CD4-positive, alpha-beta T cell treated with Interleukin-6 for 4 hours (primary cell): ENCODE results near the gene MIA.
"Not testable (repeated sequence)": the region's sequence is repeated elsewhere in the genome, so short reads cannot be mapped to it uniquely, and the experiment has no call there.

Experiments
- DNase-seq: peaks from one replicate; pipeline ENCODE4 v3.0.0-alpha.2; 2020; ENCODE audit warnings: mixed read lengths

Gene MIA

GRCh38 chr19:40781140-40781539 lies 5.8 kb downstream of the MIA start:
- DNase-seq, result no peak

- no peak for DNase-seq
Measured at GRCh38 chr19:40783711-40784110, 8.4 kb downstream of the MIA start.

GRCh38 chr19:40784146-40784545 lies 8.8 kb downstream of the MIA start:
- DNase-seq, result not testable (repeated sequence)

- DNase-seq, result no peak
Measured at GRCh38 chr19:40785526-40785925, 10.2 kb downstream of the MIA start.

- no peak for DNase-seq
Measured at GRCh38 chr19:40786060-40787037, 11.0 kb downstream of the MIA start.

GRCh38 chr19:40791349-40791748 lies 16.0 kb downstream of the MIA start:
- no peak for DNase-seq

GRCh38 chr19:40791996-40792395 lies 16.7 kb downstream of the MIA start:
- no peak for DNase-seq

- DNase-seq, result no peak
Measured at GRCh38 chr19:40797166-40797962, 22.0 kb downstream of the MIA start.

- DNase-seq, result peak; percentile 77
Measured at GRCh38 chr19:40797963-40798682, 22.8 kb downstream of the MIA start.

GRCh38 chr19:40798683-40799557 lies 23.6 kb downstream of the MIA start, which contains the start of gene EGLN2:
Gene EGLN2, plus strand, starts transcription at chr19:40799191. Its CDS starts 1,382 bp downstream, at chr19:40800573.
- peak; percentile 100 for DNase-seq

- DNase-seq, result no peak
Measured at GRCh38 chr19:40799558-40800338, 24.4 kb downstream of the MIA start.

GRCh38 chr19:40800339-40800996 lies 25.1 kb downstream of the MIA start:
- peak; percentile 19 for DNase-seq

- DNase-seq, result no peak
Measured at GRCh38 chr19:40800997-40801377, 25.7 kb downstream of the MIA start.

- DNase-seq, result no peak
Measured at GRCh38 chr19:40801426-40802299, 26.3 kb downstream of the MIA start.

GRCh38 chr19:40802300-40803169 lies 27.2 kb downstream of the MIA start:
- DNase-seq, result no peak

- DNase-seq, result no peak
Measured at GRCh38 chr19:40803170-40803856, 28.0 kb downstream of the MIA start.

GRCh38 chr19:40803857-40804782 lies 28.8 kb downstream of the MIA start:
- peak; percentile 81 for DNase-seq
